Endothelial cell (in vitro differentiated cells): ENCODE data around the gene LMO7. TPM values are rescaled to one million over a fixed set of nuclear protein-coding genes. Genes with fewer than 3 reads are reported as not detected.

Source experiments
- DNase-seq: peaks from one replicate; pipeline ENCODE4 v3.0.0; 2021; ENCODE audit warnings: low spot score
- H3K27ac Mint-ChIP-seq: one replicate; pipeline ENCODE4 v1.8.0; 2021; ENCODE audit warnings: mixed read lengths, inconsistent platforms; ENCODE audit not compliant: unreplicated experiment
- H3K27me3 Mint-ChIP-seq: one replicate; pipeline ENCODE4 v1.8.0; 2021; ENCODE audit warnings: mild to moderate bottlenecking, moderate library complexity, mixed read lengths, inconsistent platforms; ENCODE audit not compliant: unreplicated experiment
- H3K36me3 Mint-ChIP-seq: one replicate; pipeline ENCODE4 v1.8.0; 2021; ENCODE audit warnings: mild to moderate bottlenecking, low read depth, mixed read lengths, inconsistent platforms; ENCODE audit not compliant: unreplicated experiment
- H3K4me1 Mint-ChIP-seq: one replicate; pipeline ENCODE4 v1.8.0; 2021; ENCODE audit warnings: mild to moderate bottlenecking, mixed read lengths, inconsistent platforms; ENCODE audit not compliant: unreplicated experiment
- H3K4me3 Mint-ChIP-seq: one replicate; pipeline ENCODE4 v1.8.0; 2021; ENCODE audit warnings: mild to moderate bottlenecking, mixed read lengths, inconsistent platforms; ENCODE audit not compliant: unreplicated experiment
- H3K9me3 Mint-ChIP-seq: one replicate; pipeline ENCODE4 v1.8.0; 2021; ENCODE audit warnings: mixed read lengths, inconsistent platforms; ENCODE audit not compliant: unreplicated experiment
- total RNA-seq: library from RNA; stranded (reverse); fragmentation: NEBNext Ultra II Directional; extraction: Animal tissue kit (Norgen Biotek cat#: 25700); gene quantifications from one replicate; pipeline ENCODE4 v1.2.1, GENCODE V29; 2021; ENCODE audit not compliant: unreplicated experiment
- TF ChIP-seq, protein P1 (sequence below): fragments of 200-600 bp; sonication (generic); IDR thresholded peaks from one replicate; pipeline ENCODE4 v1.5.0; 2021; ENCODE audit warnings: antibody characterized with exemption; ENCODE audit not compliant: unreplicated experiment

LMO7 gene
- total RNA-seq, 1 donor from 2014 or later = 5.7 TPM

GRCh38 chr13:75857291-75857690 is 221.2 kb downstream of the LMO7 start:
- TF ChIP-seq, protein P1, sequence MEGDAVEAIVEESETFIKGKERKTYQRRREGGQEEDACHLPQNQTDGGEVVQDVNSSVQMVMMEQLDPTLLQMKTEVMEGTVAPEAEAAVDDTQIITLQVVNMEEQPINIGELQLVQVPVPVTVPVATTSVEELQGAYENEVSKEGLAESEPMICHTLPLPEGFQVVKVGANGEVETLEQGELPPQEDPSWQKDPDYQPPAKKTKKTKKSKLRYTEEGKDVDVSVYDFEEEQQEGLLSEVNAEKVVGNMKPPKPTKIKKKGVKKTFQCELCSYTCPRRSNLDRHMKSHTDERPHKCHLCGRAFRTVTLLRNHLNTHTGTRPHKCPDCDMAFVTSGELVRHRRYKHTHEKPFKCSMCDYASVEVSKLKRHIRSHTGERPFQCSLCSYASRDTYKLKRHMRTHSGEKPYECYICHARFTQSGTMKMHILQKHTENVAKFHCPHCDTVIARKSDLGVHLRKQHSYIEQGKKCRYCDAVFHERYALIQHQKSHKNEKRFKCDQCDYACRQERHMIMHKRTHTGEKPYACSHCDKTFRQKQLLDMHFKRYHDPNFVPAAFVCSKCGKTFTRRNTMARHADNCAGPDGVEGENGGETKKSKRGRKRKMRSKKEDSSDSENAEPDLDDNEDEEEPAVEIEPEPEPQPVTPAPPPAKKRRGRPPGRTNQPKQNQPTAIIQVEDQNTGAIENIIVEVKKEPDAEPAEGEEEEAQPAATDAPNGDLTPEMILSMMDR = no peak
- Mint-ChIP-seq H3K27me3 (no peaks in the 10 kb centered on the region), H3K4me1 (peaks cover 2% of the 10 kb centered on the region), H3K9me3 (no peaks in the 10 kb centered on the region), H3K36me3 (no peaks in the 10 kb centered on the region), H3K4me3 (no peak overlapping the region), H3K27ac (no peak overlapping the region)
- DNase-seq = no peak

DNA sequence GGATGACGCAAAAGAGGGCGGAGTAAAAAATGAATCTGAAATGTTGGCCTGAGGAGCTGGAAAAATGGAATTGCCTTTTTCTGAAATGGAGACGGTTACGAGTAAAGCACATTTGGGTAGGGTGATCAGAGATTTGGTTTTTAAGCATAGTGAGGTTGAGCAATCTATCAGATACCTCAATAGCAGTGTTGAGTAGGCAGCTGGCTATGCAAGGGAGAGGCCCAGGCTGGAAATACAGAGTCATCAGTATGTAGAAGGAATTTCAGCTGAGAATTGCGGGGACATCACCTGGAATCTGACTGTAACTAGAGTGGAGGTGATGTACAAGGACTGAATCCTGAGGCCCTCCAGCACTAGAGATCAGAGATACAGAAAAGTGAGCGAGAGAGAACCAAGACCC is 224.8 kb downstream of the LMO7 start:
- TF ChIP-seq, protein P1 = no peak
- H3K9me3 Mint-ChIP-seq = no peaks in the 10 kb centered on the region
- H3K36me3 Mint-ChIP-seq = no peaks in the 10 kb centered on the region
- DNase-seq = no peak
- H3K27ac Mint-ChIP-seq = no peak overlapping the region
- no peaks in the 10 kb centered on the region for H3K4me1 Mint-ChIP-seq
- no peak overlapping the region for H3K4me3 Mint-ChIP-seq
- no peaks in the 10 kb centered on the region for H3K27me3 Mint-ChIP-seq

GRCh38 chr13:75861786-75862185 is 225.7 kb downstream of the LMO7 start:
- H3K4me1 Mint-ChIP-seq = no peaks in the 10 kb centered on the region
- H3K36me3 Mint-ChIP-seq = no peaks in the 10 kb centered on the region
- no peak overlapping the region for H3K27ac Mint-ChIP-seq
- no peaks in the 10 kb centered on the region for H3K9me3 Mint-ChIP-seq
- no peak overlapping the region for H3K4me3 Mint-ChIP-seq
- H3K27me3 Mint-ChIP-seq = no peaks in the 10 kb centered on the region
- DNase-seq = no peak
- TF ChIP-seq, protein P1 = no peak

- no peak overlapping the region for H3K27ac Mint-ChIP-seq
These were observed 228.6 kb downstream of the LMO7 start for GRCh38 chr13:75864718-75865117.

GRCh38 chr13:75867379-75868117 is 231.4 kb downstream of the LMO7 start:
- H3K27me3 Mint-ChIP-seq = no peaks in the 10 kb centered on the region
- H3K36me3 Mint-ChIP-seq = no peaks in the 10 kb centered on the region
- H3K4me1 Mint-ChIP-seq = no peaks in the 10 kb centered on the region
- no peak overlapping the region for H3K27ac Mint-ChIP-seq
- TF ChIP-seq, protein P1 = no peak
- H3K9me3 Mint-ChIP-seq = no peaks in the 10 kb centered on the region
- no peak for DNase-seq
- no peak overlapping the region for H3K4me3 Mint-ChIP-seq

More at GRCh38 chr13:75864718-75865117, 228.6 kb downstream of the LMO7 start:
- no peak for DNase-seq
- Mint-ChIP-seq H3K4me1 (no peaks in the 10 kb centered on the region), H3K9me3 (no peaks in the 10 kb centered on the region), H3K4me3 (no peak overlapping the region), H3K36me3 (no peaks in the 10 kb centered on the region), H3K27me3 (no peaks in the 10 kb centered on the region)
- TF ChIP-seq, protein P1 = no peak
